OCI-LY1 (cell line): Measurements from ENCODE around the gene ERI2.

Source experiments
- CTCF ChIP-seq: fragments of 200-600 bp; sonication (generic), shearing (Covaris generic); IDR thresholded peaks from 2 replicates; pipeline ENCODE4 v1.5.1; 2017; ENCODE audit warnings: mild to moderate bottlenecking, antibody characterized with exemption, low read length, moderate library complexity, mixed read lengths
- EZH2 ChIP-seq: fragments of 200-600 bp; sonication (generic), shearing (Covaris generic); IDR thresholded peaks from 2 replicates; pipeline ENCODE4 v1.8.0; 2017; ENCODE audit warnings: borderline replicate concordance, mixed run types, mild to moderate bottlenecking, antibody characterized with exemption, low read length, moderate library complexity, mixed read lengths

- TF ChIP-seq CTCF: no peak
- no peak for TF ChIP-seq EZH2
Measured at GRCh38 chr16:20803561-20804214, 2.6 kb downstream of the ERI2 start.
